HG03060 (cell line): ENCODE measurements around the gene CCL25.
"Not testable (repeated sequence)": the region's sequence is repeated elsewhere in the genome, so short reads cannot be mapped to it uniquely, and the experiment has no call there.

Experiments used
- ATAC-seq: cut with Tn5 transposase; IDR thresholded peaks from one replicate; pipeline ENCODE4 v1.9.1; 2021; ENCODE audit warnings: low read depth, moderate number of reproducible peaks; ENCODE audit not compliant: unreplicated experiment

The CCL25 gene, protein sequence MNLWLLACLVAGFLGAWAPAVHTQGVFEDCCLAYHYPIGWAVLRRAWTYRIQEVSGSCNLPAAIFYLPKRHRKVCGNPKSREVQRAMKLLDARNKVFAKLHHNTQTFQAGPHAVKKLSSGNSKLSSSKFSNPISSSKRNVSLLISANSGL

DNA sequence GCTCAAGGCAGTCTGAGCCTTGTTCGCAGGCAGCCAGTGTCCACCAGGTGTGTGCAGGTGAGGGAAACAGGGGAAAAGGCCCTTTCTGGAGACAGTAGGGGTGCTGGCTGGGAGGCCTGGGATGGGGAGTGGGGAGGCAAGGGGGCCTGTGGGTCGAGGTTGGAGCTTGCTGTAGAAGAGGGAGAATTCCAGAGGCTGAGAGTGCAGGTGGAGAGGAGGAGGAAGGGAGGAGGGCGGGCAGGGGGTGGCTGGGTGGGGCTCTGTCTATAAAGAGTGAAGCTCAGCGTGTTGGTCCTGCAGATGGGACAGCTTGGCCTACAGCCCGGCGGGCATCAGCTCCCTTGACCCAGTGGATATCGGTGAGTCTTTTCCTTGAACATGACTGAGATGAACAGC is at the start of gene CCL25:
CCL25 (plus strand) TSS at position 297 of the 396 bp plus-strand sequence. CDS start 290 bp downstream, outside the sequence.
- ATAC-seq = no peak

DNA sequence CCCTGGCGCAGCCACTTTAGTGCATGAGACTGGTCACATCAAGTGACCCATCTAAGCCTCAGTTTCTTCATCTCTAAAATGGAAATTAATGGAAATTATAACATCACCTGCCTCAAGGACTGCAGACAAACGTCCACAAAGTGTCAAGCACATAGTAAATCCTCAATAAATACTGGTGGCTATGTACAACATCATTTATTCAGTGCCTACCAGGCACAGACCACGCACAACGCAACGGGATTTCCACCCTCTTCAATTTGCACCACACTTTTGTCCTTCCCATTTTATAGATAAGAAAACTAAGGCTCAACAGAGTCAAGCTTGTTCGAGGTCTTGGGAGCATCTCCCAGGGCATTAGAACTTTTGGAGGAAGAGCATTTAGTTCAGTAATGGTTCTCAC is 48.6 kb upstream of the CCL25 start:
- no peak for ATAC-seq

DNA sequence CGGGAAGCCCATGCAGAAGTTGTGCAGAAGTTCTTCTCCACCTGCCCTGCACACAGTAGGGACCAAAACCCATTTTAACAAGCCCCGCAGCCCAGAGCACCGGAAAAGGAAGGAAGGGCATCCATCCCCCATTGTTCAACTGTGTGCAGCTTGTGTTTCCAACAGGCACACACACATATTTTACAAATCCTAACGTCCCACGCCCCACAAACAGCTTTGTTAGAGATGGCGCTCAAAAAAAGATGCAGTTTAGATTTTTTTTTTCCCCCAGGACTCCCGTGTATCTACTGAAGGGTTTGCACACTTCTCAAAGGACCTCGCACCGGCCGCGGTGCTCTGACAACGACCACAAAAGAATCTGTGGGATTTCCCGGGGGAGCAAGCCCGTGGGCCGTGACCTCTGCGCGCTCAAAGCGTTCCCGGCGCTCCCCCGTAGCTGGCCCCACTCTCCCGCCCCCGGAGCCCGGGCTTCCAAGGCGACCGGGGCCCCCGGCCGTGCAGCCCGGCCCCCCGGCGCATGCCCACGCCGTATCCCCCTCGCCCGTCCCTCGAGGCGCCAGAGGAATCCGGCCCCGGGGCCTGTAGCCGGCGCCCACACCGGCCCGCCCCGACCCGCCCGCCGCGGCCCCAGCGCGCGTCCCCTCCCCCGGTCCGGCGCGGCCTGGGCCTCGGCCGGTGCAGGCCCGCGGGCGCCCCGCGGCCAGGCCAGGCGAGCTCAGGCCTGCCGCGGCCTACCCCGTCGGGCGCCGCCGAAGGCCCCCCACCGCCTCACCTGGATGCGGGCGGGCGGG is 47.6 kb upstream of the CCL25 start:
- ATAC-seq = no peak

DNA sequence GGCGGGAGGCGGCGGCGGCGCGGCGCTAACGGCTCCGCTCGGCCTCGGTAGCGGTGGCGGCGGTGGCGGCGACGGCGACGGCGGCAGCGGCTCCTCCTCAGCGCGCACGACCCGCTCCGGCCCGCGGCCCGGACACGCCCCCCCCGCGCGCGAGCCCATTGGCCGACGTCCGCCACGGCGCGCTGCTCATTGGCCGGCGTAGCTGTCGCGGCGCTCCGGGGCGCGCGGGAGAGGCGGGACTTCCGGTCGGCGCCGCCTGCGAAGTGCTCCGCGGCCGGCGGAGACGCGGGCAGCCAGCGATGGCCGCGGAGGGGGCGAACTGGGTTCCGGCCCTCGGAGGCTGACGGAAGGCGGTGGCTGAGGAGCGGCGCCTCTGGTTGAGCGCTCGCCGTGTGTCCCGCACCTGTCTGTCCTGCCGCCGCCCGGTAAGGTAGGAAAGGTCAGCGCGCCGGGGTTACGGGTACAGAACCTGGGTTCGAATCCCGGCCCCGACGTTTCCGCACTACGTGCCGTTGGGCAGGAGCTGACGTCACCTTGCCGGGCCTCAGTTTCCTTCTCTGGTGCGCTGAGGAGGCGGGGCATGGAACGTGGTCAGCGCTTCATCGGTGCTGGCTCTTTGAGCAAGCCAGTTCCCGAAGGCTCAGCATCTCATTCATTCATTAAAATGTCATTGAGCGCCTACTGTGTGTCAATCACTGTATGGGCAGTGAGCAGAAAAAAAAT is 46.9 kb upstream of the CCL25 start, which contains the start of gene ELAVL1:
ELAVL1 (minus strand) TSS at position 108 of the 723 bp plus-strand sequence. CDS start 13,826 bp downstream, outside the sequence.
- no peak for ATAC-seq

DNA sequence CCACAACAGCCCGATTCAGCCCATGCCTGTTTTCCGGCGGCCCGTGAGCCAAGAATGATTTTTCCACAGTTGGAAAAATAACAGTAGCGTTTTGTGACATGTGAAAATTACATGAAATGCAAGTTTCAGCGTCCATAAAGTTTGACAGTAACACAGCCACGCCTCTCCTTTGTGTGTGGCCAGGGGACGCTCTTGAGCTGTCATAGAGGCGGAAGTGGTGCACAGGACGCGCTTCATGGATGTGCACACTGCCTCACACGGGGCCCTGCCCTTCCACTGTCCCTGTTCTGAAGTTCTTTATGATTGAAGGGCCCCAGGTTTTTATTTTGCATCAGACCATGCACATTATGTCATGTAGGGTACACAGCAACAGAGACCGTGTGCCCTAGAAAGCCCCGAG is 34.8 kb upstream of the CCL25 start:
- ATAC-seq = no peak

DNA sequence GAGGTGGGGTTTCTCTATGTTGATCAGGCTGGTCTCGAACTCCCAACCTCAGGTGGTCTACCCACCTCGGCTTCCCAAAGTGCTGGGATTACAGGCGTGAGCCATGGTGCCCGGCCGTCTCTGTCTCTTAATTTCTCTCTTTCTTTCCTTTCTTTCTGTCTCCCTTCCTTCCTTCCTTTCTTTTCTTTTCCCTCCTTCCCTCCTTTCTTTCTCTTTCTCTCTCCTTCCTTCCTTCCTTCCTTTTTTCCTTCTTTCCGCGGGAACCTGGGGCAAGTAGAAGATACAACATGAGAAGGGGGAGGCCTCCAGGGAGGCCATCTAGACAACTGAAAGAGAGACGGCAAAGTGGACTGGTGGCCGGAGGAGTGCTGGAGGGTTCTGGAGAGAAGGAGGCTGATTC is 31.9 kb upstream of the CCL25 start:
- no peak for ATAC-seq

DNA sequence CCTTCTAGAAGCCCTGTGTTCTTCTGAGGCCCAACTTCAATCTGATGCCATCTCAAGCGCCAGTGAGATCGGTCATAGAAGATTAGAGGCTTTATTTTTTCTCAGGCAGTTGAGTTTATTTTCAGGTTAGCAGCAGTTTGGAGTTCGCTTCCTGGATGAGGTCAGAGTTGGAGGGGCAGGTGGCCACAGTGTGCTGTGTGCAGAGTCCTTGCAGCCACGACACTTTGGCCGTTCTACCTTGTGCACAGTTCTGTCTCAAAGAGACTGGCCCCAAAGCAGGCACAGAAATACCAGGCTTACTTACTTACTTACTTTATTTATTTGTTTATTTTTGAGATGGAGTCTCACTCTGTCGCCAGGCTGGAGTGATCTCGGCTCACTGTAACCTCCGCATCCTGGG is 31.2 kb upstream of the CCL25 start:
- ATAC-seq = no peak

DNA sequence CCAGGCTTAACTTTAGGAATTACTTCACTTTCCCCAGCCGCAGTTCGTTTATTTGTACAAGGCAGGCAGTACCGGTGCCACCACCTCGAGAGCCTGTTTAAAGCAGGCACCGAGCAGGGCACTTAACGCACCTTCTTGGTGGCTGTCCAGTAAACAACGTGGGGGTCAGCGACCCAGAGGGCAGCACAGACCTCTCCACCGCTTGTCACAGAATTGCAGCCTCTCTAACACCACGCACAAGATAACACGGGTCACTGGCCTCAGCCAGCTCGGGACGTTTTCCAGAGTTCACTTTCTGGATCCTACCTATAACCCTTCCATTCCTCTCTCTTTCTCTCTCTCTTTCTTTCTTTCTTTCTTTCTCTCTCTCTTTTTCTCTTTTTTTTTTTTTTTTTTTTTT is 30.3 kb upstream of the CCL25 start:
- ATAC-seq = no peak

DNA sequence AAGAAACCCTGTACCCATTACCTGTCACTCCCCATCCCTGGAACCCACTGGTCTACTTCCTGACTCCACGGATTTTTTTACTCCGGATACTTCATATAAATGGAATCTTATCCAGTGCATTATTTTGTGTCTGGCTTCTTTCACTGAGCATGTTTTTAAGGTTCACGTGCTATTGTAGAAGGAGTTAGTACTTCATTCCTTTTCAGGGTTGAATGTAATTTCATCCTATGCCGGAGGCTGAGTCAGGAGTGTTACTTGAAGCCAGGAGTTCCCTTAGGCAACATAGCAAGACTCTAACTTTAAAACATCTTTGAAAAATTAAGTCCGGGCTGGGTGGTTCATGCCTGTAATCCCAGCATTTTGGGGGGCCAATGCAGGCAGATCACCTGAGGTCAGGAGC is 29.2 kb upstream of the CCL25 start:
- ATAC-seq = no peak

DNA sequence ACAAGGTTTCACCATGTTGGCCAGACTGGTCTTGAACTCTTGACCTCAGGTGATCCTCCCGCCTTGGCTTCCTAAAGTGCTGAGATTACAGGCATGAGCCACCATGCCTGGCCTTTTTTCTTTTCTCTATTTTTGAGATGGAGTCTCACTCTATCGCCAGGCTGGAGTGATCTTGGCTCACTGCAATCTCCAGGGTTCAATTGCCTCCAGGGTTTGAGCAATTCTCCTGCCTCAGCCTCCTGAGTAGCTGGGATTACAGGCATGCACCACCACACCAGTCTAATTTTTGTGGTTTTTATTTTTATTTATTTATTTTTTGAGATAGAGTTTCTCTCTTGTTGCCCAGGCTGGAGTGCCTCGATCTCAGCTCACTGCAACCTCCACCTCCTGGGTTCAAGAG is 28.3 kb upstream of the CCL25 start:
- not testable (repeated sequence) for ATAC-seq

DNA sequence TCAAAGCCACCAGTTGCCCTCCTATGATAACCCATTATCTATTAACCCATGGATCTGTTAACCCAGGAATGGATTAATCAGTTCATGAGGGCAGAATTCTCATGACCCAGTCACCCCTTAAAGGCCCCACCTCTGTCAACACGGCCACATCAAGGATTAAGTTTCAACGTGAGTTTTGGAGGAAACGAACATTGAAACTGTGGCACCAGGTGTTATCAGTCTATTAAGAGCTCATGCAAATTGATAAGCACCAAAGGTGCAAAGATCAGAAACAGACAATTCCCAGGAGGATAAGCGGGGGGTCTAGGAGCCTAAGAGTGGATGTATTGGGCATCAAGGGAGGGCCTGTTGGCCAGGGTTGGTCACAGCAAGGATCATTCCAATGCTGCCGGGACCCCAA is 27.2 kb upstream of the CCL25 start:
- no peak for ATAC-seq

DNA sequence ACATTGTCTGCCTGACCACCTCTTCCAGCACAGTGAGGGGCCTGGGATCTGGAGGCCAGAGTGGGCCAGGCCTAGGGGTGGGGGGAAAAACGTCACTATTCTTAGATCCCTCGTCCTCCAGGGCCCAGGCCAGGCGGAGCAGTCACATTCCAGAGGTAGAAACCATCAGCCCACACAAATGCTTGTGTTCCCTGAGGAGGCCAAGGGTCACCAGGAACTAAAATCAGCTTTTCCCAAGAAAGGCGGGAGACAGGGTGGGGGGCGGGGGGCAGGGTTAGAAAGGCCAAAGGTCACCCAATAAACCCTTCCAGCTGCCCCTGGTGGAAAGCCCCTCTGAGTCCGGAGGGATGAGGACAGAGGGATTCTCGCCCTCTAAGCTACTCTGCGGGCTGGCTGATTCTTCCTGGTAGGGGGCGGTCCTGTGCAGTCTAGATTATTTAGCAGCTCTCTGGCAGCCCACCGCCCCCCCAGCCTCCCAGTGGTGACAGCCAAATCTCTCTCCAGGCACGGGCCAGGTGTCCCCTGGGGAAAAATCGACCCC is 23.5 kb upstream of the CCL25 start:
- no peak for ATAC-seq

DNA sequence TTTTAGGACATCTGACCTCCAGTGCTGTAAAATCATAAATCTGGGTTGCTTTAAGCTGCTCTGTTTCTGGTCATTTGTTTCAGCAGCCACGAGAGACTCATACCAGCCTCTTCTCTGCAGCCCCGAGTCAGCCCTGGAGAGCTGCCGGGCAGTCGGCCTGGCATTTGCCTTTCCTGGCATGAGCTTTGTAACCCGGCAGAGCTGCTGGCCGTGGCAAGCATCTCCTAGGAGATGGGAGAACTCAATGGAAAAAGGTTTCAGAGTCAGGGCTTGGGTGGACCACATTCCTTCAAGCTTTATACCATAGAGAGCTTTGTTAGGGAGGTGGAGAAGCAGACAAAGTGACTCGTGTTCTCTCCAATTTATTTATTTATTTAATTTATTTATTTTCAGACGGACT is 21.6 kb upstream of the CCL25 start:
- no peak for ATAC-seq

DNA sequence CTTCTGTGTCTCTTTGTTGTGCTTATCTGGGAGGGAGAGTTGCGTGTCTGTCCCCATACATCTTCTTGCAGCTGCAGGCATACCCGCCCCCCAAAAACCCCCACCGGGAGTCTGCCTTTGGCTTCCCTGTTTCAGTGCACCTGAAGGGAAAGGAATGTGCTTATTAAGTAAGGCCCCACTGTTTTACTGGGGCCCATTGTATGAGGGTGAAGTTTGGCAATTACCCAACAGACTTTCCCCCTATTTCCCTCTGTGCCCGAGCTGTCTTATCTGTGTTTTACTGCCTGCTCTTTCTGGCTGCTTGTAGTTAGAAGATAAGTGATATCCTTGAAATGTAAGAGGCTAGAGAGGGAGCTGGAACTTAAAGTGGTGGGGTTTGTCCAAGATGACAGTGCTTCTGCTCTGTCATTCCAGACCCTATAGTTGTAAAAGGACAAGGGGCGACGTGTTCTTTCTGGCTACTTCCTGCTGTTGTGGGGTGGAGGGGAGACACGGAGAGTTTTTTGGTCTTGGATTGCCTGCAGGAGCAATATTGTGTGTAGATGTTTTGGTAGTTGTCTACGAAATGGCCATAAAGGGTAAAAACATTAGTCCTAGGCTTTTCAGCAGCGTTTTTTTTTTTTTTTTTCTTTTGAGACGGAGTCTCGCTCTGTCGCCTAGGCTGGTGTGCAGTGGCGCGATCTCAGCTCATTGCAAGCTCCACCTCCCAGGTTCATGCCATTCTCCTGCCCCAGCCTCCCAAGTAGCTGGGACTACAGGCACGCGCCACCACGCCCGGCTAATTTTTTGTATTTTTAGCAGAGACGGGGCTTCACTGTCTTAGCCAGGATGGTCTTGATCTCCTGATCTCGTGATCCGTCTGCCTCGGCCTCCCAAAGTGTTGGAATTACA is 19.0 kb upstream of the CCL25 start:
- ATAC-seq = not testable (repeated sequence)

DNA sequence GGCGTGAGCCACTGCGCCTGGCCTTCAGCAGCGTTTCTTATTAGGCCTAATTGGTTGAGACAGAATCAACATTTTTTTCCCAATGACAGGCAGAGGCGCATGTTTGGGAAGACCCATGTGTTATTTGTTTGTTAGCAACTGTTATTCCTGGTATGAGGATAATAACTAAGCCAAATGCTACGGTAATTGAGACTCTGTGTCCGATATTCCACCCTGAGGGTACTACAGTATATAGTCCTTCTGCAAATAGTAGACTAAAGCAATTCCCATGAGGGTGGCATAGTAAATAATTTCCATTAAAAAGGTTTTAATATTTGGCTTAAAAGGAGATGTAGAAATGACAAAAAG is 18.4 kb upstream of the CCL25 start:
- ATAC-seq = no peak

DNA sequence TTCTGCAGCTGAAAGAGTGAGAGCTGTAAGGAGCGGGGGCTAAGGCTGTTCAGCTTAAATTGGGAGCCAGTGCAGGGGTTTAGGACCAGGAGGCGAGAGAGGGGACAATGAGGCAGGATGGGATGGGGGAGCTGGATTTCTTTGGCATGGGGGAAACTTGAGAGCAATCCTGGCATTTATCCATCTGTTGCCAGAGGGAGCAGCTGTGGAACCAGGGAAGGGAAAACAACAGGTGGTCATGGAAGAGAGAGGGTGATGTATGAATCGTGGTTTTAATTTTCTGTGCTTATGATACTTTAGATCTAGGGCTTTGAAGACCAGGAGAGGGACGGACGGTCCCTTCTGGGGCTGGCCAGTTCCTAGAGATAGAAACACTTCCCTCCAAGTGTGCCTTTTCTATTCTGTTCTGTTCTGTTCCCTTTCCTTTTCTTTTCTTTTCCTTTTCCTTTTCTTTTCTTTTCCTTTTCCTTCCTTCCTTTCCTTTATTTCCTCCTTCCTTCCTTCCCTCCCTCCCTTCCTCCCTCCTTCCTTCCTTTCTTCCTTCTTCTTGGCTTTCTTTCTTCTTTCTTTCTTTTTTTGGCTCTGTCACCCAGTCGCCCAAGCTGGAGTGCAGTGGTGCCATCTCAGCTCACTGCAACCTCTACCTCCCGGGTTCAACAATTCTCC is 16.0 kb upstream of the CCL25 start:
- no peak for ATAC-seq

DNA sequence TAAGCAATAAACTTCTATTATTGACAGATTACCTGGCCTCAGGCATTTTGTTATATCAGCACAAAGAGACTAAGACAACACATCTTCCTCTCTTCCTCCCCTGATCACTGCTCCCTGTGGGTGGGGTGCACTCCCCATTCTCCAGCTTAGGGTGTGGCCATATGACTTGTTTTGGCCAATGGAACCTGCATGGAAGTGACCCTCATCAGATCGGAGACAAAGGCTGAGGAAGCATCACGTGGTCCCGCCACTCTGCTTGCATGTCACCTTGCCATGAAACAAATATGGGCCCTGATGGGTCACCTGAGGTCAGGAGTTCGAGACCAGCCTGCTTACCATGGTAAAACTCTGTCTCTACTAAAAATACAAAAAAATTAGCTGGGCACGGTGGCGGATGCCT is 13.7 kb upstream of the CCL25 start:
- ATAC-seq = no peak

DNA sequence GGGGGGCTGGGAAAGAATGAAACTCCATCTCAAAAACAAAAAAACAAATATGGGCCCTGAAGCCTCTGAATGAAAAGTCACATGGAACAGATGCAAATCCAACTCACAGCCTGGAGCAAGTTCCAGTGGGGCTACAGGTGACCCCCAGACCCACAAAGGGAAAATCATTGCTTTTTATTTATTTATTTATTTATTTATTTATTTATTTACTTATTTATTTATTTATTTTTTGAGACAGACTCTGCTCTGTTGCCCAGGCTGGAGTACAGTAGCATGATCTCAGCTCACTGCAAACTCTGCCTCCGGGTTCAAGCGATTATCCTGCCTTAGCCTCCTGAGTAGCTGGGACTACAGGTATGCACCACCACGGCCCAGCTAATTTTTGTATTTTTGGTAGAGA is 13.3 kb upstream of the CCL25 start:
- no peak for ATAC-seq

DNA sequence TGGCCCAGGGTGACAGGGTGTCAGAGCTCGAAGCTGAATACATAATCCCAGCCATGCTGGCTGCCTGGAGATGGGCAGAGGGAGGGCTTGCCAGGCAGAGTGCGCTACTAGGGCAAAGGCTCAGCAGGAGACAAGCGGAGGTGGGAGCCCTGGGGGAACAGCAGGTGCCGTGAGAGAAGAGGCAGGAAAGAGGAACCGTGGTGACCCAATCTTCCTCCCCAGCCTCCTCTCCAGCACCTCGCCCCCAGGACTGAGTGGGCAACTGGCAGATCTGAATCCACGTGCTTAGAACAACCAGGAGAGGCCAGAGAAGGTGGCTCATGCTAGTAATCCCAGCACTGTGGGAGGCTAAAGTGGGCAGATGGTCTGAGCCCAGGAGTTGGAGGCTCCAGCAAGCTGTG is 11.0 kb upstream of the CCL25 start:
- ATAC-seq = no peak

DNA sequence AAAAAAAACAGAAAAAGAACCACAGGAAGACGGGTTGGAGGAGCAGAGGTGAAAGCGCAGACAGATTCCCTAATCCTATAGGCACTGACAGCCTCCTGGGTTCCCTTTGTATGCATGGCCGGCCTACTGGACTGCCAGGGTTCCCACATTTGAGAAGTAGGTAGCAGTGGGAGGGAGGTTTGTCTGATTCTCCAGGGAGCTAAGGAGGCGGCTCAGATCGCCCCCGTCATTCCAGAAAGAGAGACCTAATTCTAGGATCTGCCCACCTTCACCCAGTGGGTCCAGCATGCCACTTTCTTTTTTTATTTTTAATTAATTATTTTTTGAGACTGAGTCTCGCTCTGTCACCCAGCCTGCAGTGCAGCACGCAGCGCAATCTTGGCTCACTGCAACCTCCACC is 9.7 kb upstream of the CCL25 start:
- no peak for ATAC-seq
